SH-SY5Y (cell line): ENCODE measurements around the gene FOXJ3.

Experiments used
- GATA2 ChIP-seq: IDR thresholded peaks from 2 replicates; pipeline ENCODE4 v1.6.1; 2011; ENCODE audit warnings: mild to moderate bottlenecking, low read depth, low read length
- GATA3 ChIP-seq: IDR thresholded peaks from 2 replicates; pipeline ENCODE4 v1.6.1; 2011; ENCODE audit warnings: low read depth, mild to moderate bottlenecking, low read length, moderate library complexity

DNA sequence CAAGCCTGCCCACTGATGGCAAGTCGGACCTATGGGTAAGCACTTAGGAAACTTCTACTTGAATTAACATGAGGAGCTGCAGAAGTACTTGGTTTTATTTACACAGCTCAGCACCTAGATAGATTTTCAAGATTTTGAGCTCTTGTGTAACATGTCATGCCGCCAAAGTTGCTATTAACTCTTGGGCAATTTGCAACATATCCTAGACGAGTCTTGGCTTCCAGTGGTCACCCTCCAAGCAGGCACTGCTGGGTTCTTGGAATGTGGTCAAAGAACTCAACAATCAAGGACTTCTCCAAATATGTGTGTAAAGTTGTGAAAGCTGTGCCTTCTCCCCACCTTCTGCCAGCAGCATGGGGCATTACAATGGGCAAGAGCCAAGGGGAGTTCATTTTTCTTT is 199.6 kb downstream of the FOXJ3 start:
- TF ChIP-seq GATA2 = no peak
- no peak for TF ChIP-seq GATA3
